HepG2 (cell line): ENCODE results near the gene TAF5. TPM values are rescaled to one million over a fixed set of nuclear protein-coding genes. Genes with fewer than 3 reads are reported as not detected.
A peak's percentile ranks its signal among the peaks of the same experiment; 100 is the strongest.

Experiments used
- ASH2L ChIP-seq: fragments of 300-600, 200-600 bp; sonication (generic); IDR thresholded peaks from 2 replicates; pipeline ENCODE4 v1.7.0; 2017; ENCODE audit warnings: low read depth, mild to moderate bottlenecking, moderate library complexity, mixed read lengths, low read length; ENCODE audit not compliant: insufficient read length
- E2F1 ChIP-seq: sonication (generic); formaldehyde crosslinking; IDR thresholded peaks from 2 replicates; pipeline ENCODE4 v1.5.0; 2020; ENCODE audit warnings: missing genetic modification reagents
- ESRRA ChIP-seq: sonication (generic); formaldehyde crosslinking; IDR thresholded peaks from 2 replicates; pipeline ENCODE4 v1.5.1; 2020; ENCODE audit warnings: mild to moderate bottlenecking, low read depth, missing genetic modification reagents
- IRX3 ChIP-seq: sonication (generic); formaldehyde crosslinking; IDR thresholded peaks from 2 replicates; pipeline ENCODE4 v1.8.1; 2023; ENCODE audit warnings: mild to moderate bottlenecking, low read depth, missing genetic modification reagents, borderline replicate concordance
- LBX2 ChIP-seq: sonication (generic); formaldehyde crosslinking; IDR thresholded peaks from 2 replicates; pipeline ENCODE4 v1.5.0; 2020; ENCODE audit warnings: missing genetic modification reagents, mild to moderate bottlenecking, borderline replicate concordance
- MEF2D ChIP-seq: sonication (generic); formaldehyde crosslinking; IDR thresholded peaks from 2 replicates; pipeline ENCODE4 v1.5.1; 2020; ENCODE audit warnings: mild to moderate bottlenecking, missing genetic modification reagents
- PLSCR1 ChIP-seq: sonication (generic); formaldehyde crosslinking; IDR thresholded peaks from 2 replicates; pipeline ENCODE4 v1.5.0; 2020; ENCODE audit warnings: missing genetic modification reagents, mild to moderate bottlenecking, borderline replicate concordance
- PRPF4 ChIP-seq: fragments of 200-400 bp; formaldehyde crosslinking; IDR thresholded peaks from 2 replicates; pipeline ENCODE4 v1.6.1; 2016; ENCODE audit warnings: low read length, low read depth; ENCODE audit not compliant: poor library complexity, severe bottlenecking
- SMAD9 ChIP-seq: sonication (generic); formaldehyde crosslinking; IDR thresholded peaks from 2 replicates; pipeline ENCODE4 v1.5.1; 2020; ENCODE audit warnings: mild to moderate bottlenecking, missing genetic modification reagents
- ZBTB21 ChIP-seq: sonication (generic); formaldehyde crosslinking; IDR thresholded peaks from 2 replicates; pipeline ENCODE4 v1.4.0; 2020; ENCODE audit warnings: missing genetic modification reagents
- ZEB1 ChIP-seq: IDR thresholded peaks from 2 replicates; pipeline ENCODE4 v1.6.1; 2012; ENCODE audit warnings: mild to moderate bottlenecking, low read depth, inconsistent platforms; ENCODE audit not compliant: insufficient replicate concordance
- ZGPAT ChIP-seq: IDR thresholded peaks from 2 replicates; pipeline ENCODE4 v1.6.1; 2016; ENCODE audit warnings: mild to moderate bottlenecking
- ZNF18 ChIP-seq: sonication (generic); formaldehyde crosslinking; IDR thresholded peaks from 2 replicates; pipeline ENCODE4 v1.8.0; 2022; ENCODE audit warnings: mild to moderate bottlenecking, missing genetic modification reagents; ENCODE audit not compliant: insufficient replicate concordance
- ZNF230 ChIP-seq: sonication (generic); formaldehyde crosslinking; IDR thresholded peaks from 2 replicates; pipeline ENCODE4 v1.4.0; 2020; ENCODE audit warnings: mild to moderate bottlenecking, missing genetic modification reagents
- ZNF24 ChIP-seq: fragments of 450-650 bp; IDR thresholded peaks from 2 replicates; pipeline ENCODE4 v1.6.1; 2017; ENCODE audit warnings: antibody characterized with exemption, mild to moderate bottlenecking
- ZNF317 ChIP-seq: sonication (generic); formaldehyde crosslinking; IDR thresholded peaks from 2 replicates; pipeline ENCODE4 v1.5.0; 2020; ENCODE audit warnings: mild to moderate bottlenecking, missing genetic modification reagents
- ZNF543 ChIP-seq: sonication (generic); formaldehyde crosslinking; IDR thresholded peaks from 2 replicates; pipeline ENCODE4 v1.4.0; 2020; ENCODE audit warnings: mild to moderate bottlenecking, missing genetic modification reagents
- ZNF547 ChIP-seq: sonication (generic); formaldehyde crosslinking; IDR thresholded peaks from 2 replicates; pipeline ENCODE4 v1.5.1; 2020; ENCODE audit warnings: mild to moderate bottlenecking, missing genetic modification reagents
- ZNF704 ChIP-seq: sonication (generic); formaldehyde crosslinking; IDR thresholded peaks from 2 replicates; pipeline ENCODE4 v1.8.1; 2023; ENCODE audit warnings: mild to moderate bottlenecking, inconsistent platforms, moderate library complexity, missing genetic modification reagents, borderline replicate concordance
- ZNF746 ChIP-seq: sonication (generic); formaldehyde crosslinking; IDR thresholded peaks from 2 replicates; pipeline ENCODE4 v1.8.0; 2022; ENCODE audit warnings: mild to moderate bottlenecking, missing genetic modification reagents
- ZSCAN12 ChIP-seq: sonication (generic); formaldehyde crosslinking; IDR thresholded peaks from 2 replicates; pipeline ENCODE4 v1.9.0; 2021; ENCODE audit warnings: mild to moderate bottlenecking, missing genetic modification reagents
- ZSCAN9 ChIP-seq: IDR thresholded peaks from 2 replicates; pipeline ENCODE4 v1.6.1; 2016; ENCODE audit warnings: borderline replicate concordance
- polyA plus RNA-seq, 8 experiments: library from polyadenylated mRNA; depleted of rRNA in 3 of 8; stranded (reverse) in 7 of 8; unstranded in 1 of 8; fragments of >200 nt; fragmentation: Illumina TruSeq in 4 of 8; extraction: Trizol in 4 of 8; gene quantifications; 2 replicates each; pipeline versions ENCODE4 v1.2.1 to v1.2.3, GENCODE V29; 2011 to 2016; ENCODE audit warnings: low read depth in 4 of 8, missing spikeins in 1 of 8, mixed read lengths in 1 of 8; ENCODE audit not compliant: insufficient read depth in 1 of 8
- total RNA-seq, 5 experiments: library from RNA; depleted of rRNA; stranded (reverse); fragments of >200 nt; fragmentation: Illumina TruSeq; extraction: Trizol; gene quantifications; 2 replicates each; pipeline ENCODE4 v1.2.3, GENCODE V29; 2016; ENCODE audit warnings: low read depth in 1 of 5

The TAF5 gene
- total and polyA plus RNA-seq, 2 of the 13 experiments (the other 11 are each of a cell fraction or from before 2014, with no cell fraction given), result 3.8 to 8.7 TPM

- TF ChIP-seq ZNF543 (CRISPR knock-in tag) (peak; percentile 74; the same call in 1 of the 2 replicates), ZGPAT (CRISPR knock-in tag) (peak; percentile 79; the same call in 1 of the 2 replicates), ZEB1 (peak; percentile 16), ZSCAN12 (CRISPR knock-in tag) (no peak), ZNF18 (CRISPR knock-in tag) (no peak), PRPF4 (no peak), ZSCAN9 (CRISPR knock-in tag) (no peak), ZNF317 (peak; percentile 47; the same call in 1 of the 2 replicates), ZNF230 (CRISPR knock-in tag) (0 out of 2 replicates have a peak, but pooled peaks have one; percentile 32), ZBTB21 (no peak), ESRRA (CRISPR knock-in tag) (0 out of 2 replicates have a peak, but pooled peaks have one; percentile 40), MEF2D (CRISPR knock-in tag) (no peak), E2F1 (CRISPR knock-in tag) (peak; percentile 86), IRX3 (CRISPR knock-in tag) (no peak), ASH2L (peak; percentile 74), LBX2 (peak; percentile 53; the same call in 1 of the 2 replicates), ZNF24 (no peak), PLSCR1 (no peak), ZNF547 (CRISPR knock-in tag) (peak; percentile 37; the same call in 1 of the 2 replicates), ZNF746 (peak; percentile 63; the same call in 1 of the 2 replicates), SMAD9 (CRISPR knock-in tag) (0 out of 2 replicates have a peak, but pooled peaks have one; percentile 29), ZNF704 (CRISPR knock-in tag) (0 out of 2 replicates have a peak, but pooled peaks have one; percentile 3)
Observed at GRCh38 chr10:103350517-103351260, 17.1 kb upstream of the TAF5 start, which contains the start of gene PCGF6 (continued).
